Effector memory CD4-positive, alpha-beta T cell (primary cell): ENCODE measurements around the gene NT5E.

Source experiments
- DNase-seq, 3 donors: peaks; one replicate each; pipeline ENCODE4 v3.0.0-alpha.2; 2020
- H3K27ac ChIP-seq: 2 replicates; pipeline ENCODE4 v1.7.0; 2013; ENCODE audit warnings: mild to moderate bottlenecking, low read length, moderate library complexity; ENCODE audit not compliant: insufficient read depth, poor library complexity, severe bottlenecking
- H3K27me3 ChIP-seq: replicated peaks from 2 replicates; pipeline ENCODE4 v1.7.0; 2013; ENCODE audit warnings: mild to moderate bottlenecking, low read length; ENCODE audit not compliant: insufficient read depth, control insufficient read depth, poor library complexity, severe bottlenecking
- H3K36me3 ChIP-seq: 2 replicates; pipeline ENCODE4 v1.7.0; 2013; ENCODE audit warnings: mild to moderate bottlenecking, low read length, moderate library complexity; ENCODE audit not compliant: control insufficient read depth, insufficient read depth
- H3K4me1 ChIP-seq: 2 replicates; pipeline ENCODE4 v1.7.0; 2013; ENCODE audit warnings: low read length, mild to moderate bottlenecking; ENCODE audit not compliant: control insufficient read depth, insufficient read depth, poor library complexity, severe bottlenecking
- H3K4me3 ChIP-seq: 2 replicates; pipeline ENCODE4 v1.7.0; 2013; ENCODE audit warnings: low read length, low read depth, mild to moderate bottlenecking; ENCODE audit not compliant: insufficient read depth, poor library complexity, severe bottlenecking
- H3K9me3 ChIP-seq: 2 replicates; pipeline ENCODE4 v1.7.0; 2013; ENCODE audit warnings: mild to moderate bottlenecking, low read length, moderate library complexity; ENCODE audit not compliant: control insufficient read depth

NT5E gene

DNA sequence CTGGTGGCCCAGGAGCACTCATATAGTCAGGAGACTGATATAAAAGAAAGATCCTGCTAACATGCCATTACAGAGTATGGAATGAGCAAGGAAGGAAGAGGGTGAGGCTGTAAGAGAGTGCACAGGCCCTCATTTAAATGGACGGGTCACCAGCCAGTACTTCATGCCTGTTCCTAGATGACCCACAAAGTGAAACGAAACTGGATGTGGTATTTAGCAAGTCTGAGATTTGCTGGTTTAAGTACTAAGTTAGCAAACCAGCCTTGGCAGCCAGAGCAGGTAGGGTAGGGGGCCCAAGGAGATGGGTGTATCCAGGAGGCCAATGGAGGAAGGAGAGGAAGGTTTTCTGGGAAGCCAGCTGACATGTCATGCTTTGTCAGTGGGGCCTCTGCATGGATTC lies 15.9 kb downstream of the NT5E start:
- Histone ChIP-seq H3K9me3 (no peaks in the 10 kb centered on the region), H3K36me3 (no peaks in the 10 kb centered on the region), H3K27me3 (peaks cover 3% of the 10 kb centered on the region), H3K4me1 (no peaks in the 10 kb centered on the region), H3K4me3 (no peak overlapping the region), H3K27ac (no peak overlapping the region)
- DNase-seq, result no peak

DNA sequence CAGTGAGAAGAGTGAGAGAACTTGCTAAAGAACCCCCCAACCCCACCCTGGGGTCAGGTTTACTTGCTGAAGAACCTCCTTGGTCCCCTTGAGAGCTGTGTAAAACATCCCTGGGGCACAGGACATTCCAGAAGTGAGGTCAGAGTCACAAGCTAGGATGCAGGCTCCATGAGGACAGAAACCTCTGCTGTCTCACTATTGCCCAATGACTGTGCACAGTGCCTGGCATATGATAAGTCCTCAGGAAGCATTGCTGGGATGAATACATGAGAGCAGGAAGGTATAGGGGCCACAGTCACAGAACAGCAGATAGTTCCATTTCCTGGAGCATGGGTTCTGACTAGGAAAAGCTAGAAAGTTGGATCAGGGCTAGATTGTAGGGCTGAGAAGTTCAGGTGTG lies 18.4 kb downstream of the NT5E start:
- no peak overlapping the region for H3K4me3 ChIP-seq
- H3K27ac ChIP-seq, result no peak overlapping the region
- H3K27me3 ChIP-seq, result peaks cover 3% of the 10 kb centered on the region
- DNase-seq, result no peak
- no peaks in the 10 kb centered on the region for H3K4me1 ChIP-seq
- H3K36me3 ChIP-seq, result no peaks in the 10 kb centered on the region
- no peaks in the 10 kb centered on the region for H3K9me3 ChIP-seq

DNA sequence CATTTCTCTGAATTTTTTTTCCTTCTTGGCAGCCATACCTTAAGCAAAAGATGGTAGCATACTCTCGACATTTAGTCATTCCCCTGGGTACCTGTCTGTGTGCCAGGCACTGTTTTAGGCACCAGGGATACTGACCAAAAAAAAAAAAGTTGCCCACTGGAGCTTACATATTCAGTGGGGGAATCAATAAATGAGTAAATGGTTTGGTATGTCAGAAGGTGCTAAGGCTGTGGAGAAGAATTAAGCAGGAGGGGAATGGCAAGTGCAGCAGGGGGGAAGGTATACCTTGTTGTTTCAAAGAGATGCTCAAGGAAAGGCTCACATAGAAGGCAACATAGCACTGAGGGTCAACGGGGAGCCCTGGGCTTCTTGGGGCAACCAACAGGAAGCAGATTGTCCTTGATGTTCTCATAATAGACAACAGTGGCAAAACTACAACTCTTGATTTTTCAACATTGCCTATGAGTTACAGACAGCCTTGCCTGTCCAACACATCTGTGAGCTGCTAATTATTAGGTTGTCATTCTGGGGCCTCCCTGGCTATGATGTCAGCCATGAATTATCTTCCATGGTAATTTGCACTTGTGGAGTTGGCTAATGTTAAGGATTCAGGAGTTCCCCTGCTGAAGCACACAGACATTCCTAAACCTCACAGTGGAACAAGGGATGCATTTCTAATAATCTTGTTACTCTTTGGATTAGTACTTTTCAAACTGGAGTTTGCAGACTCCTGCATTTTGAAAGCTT lies 19.6 kb downstream of the NT5E start:
- no peaks in the 10 kb centered on the region for H3K36me3 ChIP-seq
- no peaks in the 10 kb centered on the region for H3K9me3 ChIP-seq
- DNase-seq, result no peak
- no peaks in the 10 kb centered on the region for H3K4me1 ChIP-seq
- H3K27ac ChIP-seq, result no peak overlapping the region
- peaks cover 3% of the 10 kb centered on the region for H3K27me3 ChIP-seq
- H3K4me3 ChIP-seq, result no peak overlapping the region

GRCh38 chr6:85470023-85470410 lies 20.1 kb downstream of the NT5E start:
- Histone ChIP-seq H3K4me1 (no peaks in the 10 kb centered on the region), H3K27ac (no peak overlapping the region), H3K9me3 (no peaks in the 10 kb centered on the region), H3K27me3 (peaks cover 3% of the 10 kb centered on the region), H3K4me3 (no peak overlapping the region), H3K36me3 (no peaks in the 10 kb centered on the region)
- DNase-seq, result no peak

- Histone ChIP-seq H3K27me3 (no peaks in the 10 kb centered on the region), H3K27ac (no peak overlapping the region), H3K4me3 (no peak overlapping the region), H3K4me1 (no peaks in the 10 kb centered on the region), H3K9me3 (no peaks in the 10 kb centered on the region), H3K36me3 (no peaks in the 10 kb centered on the region)
- no peak for DNase-seq
Measured at GRCh38 chr6:85472744-85473143, 22.9 kb downstream of the NT5E start.

GRCh38 chr6:85473748-85474147 lies 23.9 kb downstream of the NT5E start:
- Histone ChIP-seq H3K27me3 (no peaks in the 10 kb centered on the region), H3K9me3 (no peaks in the 10 kb centered on the region), H3K27ac (no peak overlapping the region), H3K4me1 (no peaks in the 10 kb centered on the region), H3K4me3 (no peak overlapping the region), H3K36me3 (no peaks in the 10 kb centered on the region)
- DNase-seq, result no peak

GRCh38 chr6:85476532-85476931 lies 26.6 kb downstream of the NT5E start:
- Histone ChIP-seq H3K27ac (no peak overlapping the region), H3K9me3 (no peaks in the 10 kb centered on the region), H3K4me1 (no peaks in the 10 kb centered on the region), H3K27me3 (no peaks in the 10 kb centered on the region), H3K4me3 (no peak overlapping the region), H3K36me3 (no peaks in the 10 kb centered on the region)
- DNase-seq, result no peak

GRCh38 chr6:85479208-85479607 lies 29.3 kb downstream of the NT5E start:
- Histone ChIP-seq H3K36me3 (no peaks in the 10 kb centered on the region), H3K4me1 (no peaks in the 10 kb centered on the region), H3K9me3 (no peaks in the 10 kb centered on the region), H3K4me3 (no peak overlapping the region), H3K27ac (no peak overlapping the region), H3K27me3 (no peaks in the 10 kb centered on the region)
- no peak for DNase-seq

DNA sequence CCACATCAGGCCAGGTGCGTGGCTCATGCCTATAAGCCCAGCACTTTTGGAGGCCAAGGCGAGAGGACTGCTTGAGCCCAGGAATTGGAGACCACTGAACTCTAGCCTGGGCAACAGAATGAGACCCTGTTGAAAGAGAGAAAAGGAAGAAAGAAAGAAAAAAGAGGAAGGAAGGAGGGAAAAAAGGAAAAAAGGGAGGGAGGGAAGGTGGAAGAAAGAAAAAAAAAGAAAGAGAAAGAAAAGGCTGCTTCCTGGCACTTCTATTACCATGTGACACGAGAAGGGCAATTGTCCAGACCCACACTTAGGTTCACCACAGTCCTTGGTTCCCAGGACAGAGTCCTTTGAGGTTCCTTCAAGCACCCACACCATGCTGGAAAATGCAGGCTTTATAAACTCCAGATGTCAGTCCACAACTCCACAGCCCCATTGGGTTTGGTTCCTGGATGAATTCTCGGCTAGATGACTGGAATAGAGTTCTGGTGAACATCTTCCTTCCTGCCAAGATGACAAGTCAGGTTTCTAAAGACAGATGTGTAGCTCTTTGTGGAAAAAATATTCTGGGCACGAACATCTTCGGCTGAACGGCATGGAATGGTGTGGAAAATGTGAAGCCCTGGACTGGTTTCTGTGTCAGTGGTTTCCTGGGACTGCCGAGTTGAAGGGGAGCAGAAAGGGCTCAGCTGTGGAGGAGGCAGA lies 32.5 kb downstream of the NT5E start:
- Histone ChIP-seq H3K27ac (no peak overlapping the region), H3K9me3 (no peaks in the 10 kb centered on the region), H3K4me3 (no peak overlapping the region), H3K4me1 (no peaks in the 10 kb centered on the region), H3K27me3 (no peaks in the 10 kb centered on the region), H3K36me3 (no peaks in the 10 kb centered on the region)
- no peak for DNase-seq

DNA sequence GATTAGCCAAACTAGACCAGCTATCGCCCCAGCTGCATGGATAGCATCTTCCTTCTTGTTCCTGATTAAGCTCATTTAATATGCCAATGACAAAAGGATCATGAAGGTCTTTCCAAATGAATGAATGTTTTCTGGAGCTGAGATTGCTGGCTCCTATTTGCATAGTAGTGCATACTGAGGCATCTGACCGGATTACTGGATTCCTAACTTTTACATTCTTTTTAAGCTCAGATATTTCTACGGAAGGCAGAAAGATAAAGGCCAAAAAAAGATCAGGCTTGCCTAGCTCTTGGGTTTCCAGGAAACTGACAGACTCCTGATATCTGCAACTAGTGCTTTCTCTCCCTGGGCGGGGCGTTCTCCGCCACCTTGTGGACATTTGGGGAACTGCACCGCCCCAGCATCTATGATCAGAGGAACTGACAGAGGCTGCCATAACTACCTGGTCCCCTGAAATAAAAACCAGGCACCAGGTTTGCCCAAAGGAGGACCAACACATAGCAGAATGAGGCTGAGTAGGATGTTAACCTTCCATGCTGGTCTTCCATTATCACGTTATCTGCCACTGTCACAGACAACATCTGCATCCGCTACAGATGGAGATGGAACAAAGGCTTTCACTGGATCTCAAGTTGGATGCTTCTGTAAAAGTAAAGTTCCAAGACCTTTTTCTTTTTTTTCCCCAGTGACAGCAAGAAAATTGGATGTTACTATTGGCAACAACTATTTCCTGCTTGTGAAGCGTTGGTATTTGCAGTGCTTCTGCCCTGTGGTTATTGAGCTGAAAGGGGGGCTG lies 33.2 kb downstream of the NT5E start:
- peak; percentile 40 to 56 (median 42) for DNase-seq
- H3K36me3 ChIP-seq, result no peaks in the 10 kb centered on the region
- no peak overlapping the region for H3K27ac ChIP-seq
- no peaks in the 10 kb centered on the region for H3K4me1 ChIP-seq
- H3K27me3 ChIP-seq, result no peaks in the 10 kb centered on the region
- no peaks in the 10 kb centered on the region for H3K9me3 ChIP-seq
- H3K4me3 ChIP-seq, result no peak overlapping the region
